Nephron (organoid): ENCODE results near the gene ZEB2.

ENCODE experiments used
- H3K27ac Mint-ChIP-seq, 3 experiments: 2 replicates each; pipeline ENCODE4 v1.8.0; 2020; ENCODE audit warnings: mixed read lengths in 3 of 3, mild to moderate bottlenecking in 2 of 3, moderate library complexity in 1 of 3
- H3K27me3 Mint-ChIP-seq: 2 replicates; pipeline ENCODE4 v1.8.0; 2021; ENCODE audit warnings: low read depth, mild to moderate bottlenecking, moderate library complexity, mixed read lengths
- H3K36me3 Mint-ChIP-seq: 2 replicates; pipeline ENCODE4 v1.8.0; 2020; ENCODE audit warnings: low read depth, mixed read lengths
- H3K4me1 Mint-ChIP-seq: 2 replicates; pipeline ENCODE4 v1.8.0; 2020; ENCODE audit warnings: mixed read lengths
- H3K4me3 Mint-ChIP-seq, 3 experiments: 2 replicates each; pipeline ENCODE4 v1.8.0; 2020; ENCODE audit warnings: mild to moderate bottlenecking in 3 of 3, mixed read lengths in 3 of 3, moderate library complexity in 2 of 3
- H3K9me3 Mint-ChIP-seq: 2 replicates; pipeline ENCODE4 v1.8.0; 2020; ENCODE audit warnings: mixed read lengths
- CTCF ChIP-seq, 3 experiments: fragments of 200-600 bp; sonication (generic); IDR thresholded peaks; one replicate each; pipeline ENCODE4 v1.5.0; 2021; ENCODE audit warnings: antibody characterized with exemption in 3 of 3; ENCODE audit not compliant: unreplicated experiment in 3 of 3

Gene ZEB2

GRCh38 chr2:144526831-144527230, 6.9 kb upstream of the ZEB2 start:
- Mint-ChIP-seq H3K4me3 (peak overlapping the region in 1 of 3 experiments; percentile 12), H3K4me1 (peaks cover 36% of the 10 kb centered on the region), H3K36me3 (no peaks in the 10 kb centered on the region), H3K27ac (peak overlapping the region; percentile 37 to 98 (median 61)), H3K9me3 (no peaks in the 10 kb centered on the region), H3K27me3 (peaks cover 20% of the 10 kb centered on the region)
- TF ChIP-seq CTCF (IDR thresholded peaks at IDR 0.05; ENCODE audit: unreplicated experiment in 3 of 3): no peak

DNA sequence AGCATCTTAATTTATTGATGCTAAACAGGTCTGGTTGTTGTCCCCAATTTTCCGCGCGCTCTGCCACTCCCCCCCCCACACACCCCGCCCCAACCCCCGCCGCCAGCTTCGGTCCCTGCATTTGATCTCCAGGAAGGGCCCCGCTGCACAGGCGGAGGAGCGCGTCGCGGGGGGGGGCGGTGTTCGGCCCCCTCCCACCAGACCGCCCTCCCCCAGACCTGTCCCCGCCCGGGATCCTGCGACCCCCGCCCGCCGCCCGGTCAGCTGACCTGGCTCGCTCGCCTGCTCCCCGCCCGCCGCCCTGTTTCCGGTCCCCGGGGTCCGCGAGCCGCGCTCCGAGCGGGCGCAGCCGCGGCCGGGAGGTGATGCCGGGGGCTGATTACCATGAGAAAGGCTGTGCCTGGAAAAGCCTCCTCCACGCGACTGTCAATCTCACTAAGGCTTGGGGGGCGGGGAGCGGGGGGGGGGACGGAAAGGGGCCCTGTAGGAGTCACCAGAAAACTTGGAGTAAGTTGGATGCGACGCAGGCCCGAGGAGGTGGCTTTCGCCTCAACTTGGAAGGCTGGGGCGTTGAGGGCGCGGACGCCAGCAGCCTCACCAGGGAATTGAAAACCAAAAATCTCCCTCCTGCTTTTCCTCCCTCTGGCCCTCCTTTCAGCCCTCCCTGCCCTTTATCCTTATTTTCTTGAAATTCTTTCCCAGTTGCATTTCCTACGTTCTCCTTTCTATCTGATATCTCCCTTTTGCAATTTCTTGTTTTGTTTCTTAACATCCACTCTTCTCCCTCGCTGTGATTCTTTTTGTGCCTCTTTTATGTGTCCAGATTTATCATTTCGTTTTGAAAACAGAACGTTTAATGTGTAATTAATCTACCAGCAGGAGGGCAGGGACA, 4.4 kb upstream of the ZEB2 start:
- no peak for TF ChIP-seq CTCF (IDR thresholded peaks at IDR 0.05; ENCODE audit: unreplicated experiment in 3 of 3)
- peak overlapping the region; percentile 85 to 95 (median 91) for H3K4me3 Mint-ChIP-seq
- no peaks in the 10 kb centered on the region for H3K36me3 Mint-ChIP-seq
- H3K27me3 Mint-ChIP-seq: peaks cover 24% of the 10 kb centered on the region
- no peaks in the 10 kb centered on the region for H3K9me3 Mint-ChIP-seq
- H3K4me1 Mint-ChIP-seq: peaks cover 48% of the 10 kb centered on the region
- peak overlapping the region; percentile 98 to 99 (median 98) for H3K27ac Mint-ChIP-seq

DNA sequence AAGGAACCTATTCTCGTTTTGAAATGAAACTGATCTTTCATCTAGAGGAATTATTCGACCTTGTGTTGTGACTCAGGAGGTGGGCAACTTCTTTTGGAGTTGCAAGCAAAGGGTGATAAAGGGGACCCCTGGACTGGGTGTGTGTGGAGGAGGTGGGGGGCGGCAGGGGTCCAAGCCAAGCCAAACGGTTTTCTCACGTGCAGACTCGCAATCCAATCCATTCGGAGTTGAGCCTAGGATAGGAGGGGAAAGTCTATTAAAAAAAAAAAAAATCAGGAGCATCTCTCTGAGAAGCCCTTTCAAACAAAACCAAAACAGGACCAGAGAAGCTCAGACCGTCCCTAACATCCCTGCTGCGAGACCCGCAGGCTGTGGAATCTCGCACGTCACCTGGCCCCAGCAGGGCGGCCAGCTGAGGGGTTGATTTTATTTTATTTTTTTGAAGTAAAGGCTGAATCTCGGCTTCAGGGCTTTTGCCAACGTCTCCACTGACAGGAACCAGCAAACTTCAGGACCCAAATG, 3.7 kb upstream of the ZEB2 start:
- H3K4me1 Mint-ChIP-seq: peaks cover 48% of the 10 kb centered on the region
- H3K36me3 Mint-ChIP-seq: no peaks in the 10 kb centered on the region
- peak overlapping the region in 2 of 3 experiments; percentile 98 to 99 for H3K27ac Mint-ChIP-seq
- H3K4me3 Mint-ChIP-seq: peak overlapping the region; percentile 78 to 93 (median 89)
- no peaks in the 10 kb centered on the region for H3K9me3 Mint-ChIP-seq
- H3K27me3 Mint-ChIP-seq: peaks cover 24% of the 10 kb centered on the region
- no peak for TF ChIP-seq CTCF (IDR thresholded peaks at IDR 0.05; ENCODE audit: unreplicated experiment in 3 of 3)

- no peaks in the 10 kb centered on the region for H3K36me3 Mint-ChIP-seq
- peak overlapping the region; percentile 78 to 93 (median 89) for H3K4me3 Mint-ChIP-seq
- H3K27ac Mint-ChIP-seq: peak overlapping the region in 2 of 3 experiments; percentile 98 to 99
- no peak for TF ChIP-seq CTCF (IDR thresholded peaks at IDR 0.05; ENCODE audit: unreplicated experiment in 3 of 3)
- no peaks in the 10 kb centered on the region for H3K9me3 Mint-ChIP-seq
- peaks cover 24% of the 10 kb centered on the region for H3K27me3 Mint-ChIP-seq
- peaks cover 48% of the 10 kb centered on the region for H3K4me1 Mint-ChIP-seq
These were observed 3.1 kb upstream of the ZEB2 start for GRCh38 chr2:144522897-144523595.

GRCh38 chr2:144522176-144522896, 2.4 kb upstream of the ZEB2 start:
- no peak for TF ChIP-seq CTCF (IDR thresholded peaks at IDR 0.05; ENCODE audit: unreplicated experiment in 3 of 3)
- H3K27ac Mint-ChIP-seq: peak overlapping the region in 2 of 3 experiments; percentile 98 to 99
- no peaks in the 10 kb centered on the region for H3K36me3 Mint-ChIP-seq
- H3K27me3 Mint-ChIP-seq: peaks cover 28% of the 10 kb centered on the region
- no peaks in the 10 kb centered on the region for H3K9me3 Mint-ChIP-seq
- peaks cover 48% of the 10 kb centered on the region for H3K4me1 Mint-ChIP-seq
- peak overlapping the region; percentile 78 to 93 (median 89) for H3K4me3 Mint-ChIP-seq
